ENCODE data around the gene TMEM63A.
"Not testable (repeated sequence)": the region's sequence is repeated elsewhere in the genome, so short reads cannot be mapped to it uniquely, and the experiment has no call there.

Gene TMEM63A

DNA sequence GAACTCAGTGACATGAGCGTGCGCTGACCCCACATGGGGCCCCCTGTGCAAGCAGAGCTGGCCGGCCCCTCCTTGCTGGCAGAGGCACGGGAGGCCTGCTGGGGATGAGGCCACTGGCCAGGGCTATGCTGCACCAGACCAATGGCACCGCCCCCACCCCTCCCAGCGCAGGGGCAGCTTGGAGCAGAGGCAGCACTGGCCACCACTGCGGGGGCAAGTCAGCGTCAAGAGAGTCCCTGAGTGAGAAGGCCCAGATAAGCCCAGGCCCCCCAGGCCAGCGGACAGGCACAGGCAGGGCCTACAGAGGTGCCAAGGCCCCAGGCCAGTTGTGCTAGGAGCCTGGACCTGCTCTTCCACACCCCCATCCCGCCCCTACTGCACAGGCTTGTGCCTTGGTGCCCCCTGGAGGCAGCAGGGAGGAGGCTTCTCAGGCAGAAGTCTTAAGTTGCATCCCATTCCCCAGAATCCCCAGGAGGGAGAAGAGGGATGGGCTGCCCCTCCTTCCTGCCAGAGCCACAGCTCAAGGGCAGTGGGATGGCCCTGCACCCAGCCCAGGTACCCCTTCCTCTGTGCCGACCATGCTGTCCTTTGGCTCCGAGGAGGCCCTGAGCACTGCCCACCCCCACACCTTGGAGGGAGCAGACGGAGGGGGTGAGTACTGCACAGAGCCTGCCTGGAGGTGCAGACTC, 36.5 kb downstream of the TMEM63A start:
- peaks cover 3% of the 10 kb centered on the region for H3K36me3 ChIP-seq (ENCODE audit: control insufficient read depth, insufficient read depth, low read length)
- H3K27ac ChIP-seq (ENCODE audit: insufficient read depth, low read depth, low read length, poor library complexity, severe bottlenecking): no peak overlapping the region
- peaks cover 16% of the 10 kb centered on the region for H3K4me1 ChIP-seq (ENCODE audit: control insufficient read depth, insufficient read depth, low read length)
- H3K9me3 ChIP-seq (ENCODE audit: control insufficient read depth, low read length): no peaks in the 10 kb centered on the region
- H3K27me3 ChIP-seq (ENCODE audit: control insufficient read depth, insufficient read depth, low read length, poor library complexity, severe bottlenecking): no peaks in the 10 kb centered on the region
- H3K4me3 ChIP-seq (ENCODE audit: insufficient read depth, low read depth, low read length): no peak overlapping the region
- WGBS, 2 experiments: 61 to 65% methylated on average over 13 of the region's 13 CpGs

DNA sequence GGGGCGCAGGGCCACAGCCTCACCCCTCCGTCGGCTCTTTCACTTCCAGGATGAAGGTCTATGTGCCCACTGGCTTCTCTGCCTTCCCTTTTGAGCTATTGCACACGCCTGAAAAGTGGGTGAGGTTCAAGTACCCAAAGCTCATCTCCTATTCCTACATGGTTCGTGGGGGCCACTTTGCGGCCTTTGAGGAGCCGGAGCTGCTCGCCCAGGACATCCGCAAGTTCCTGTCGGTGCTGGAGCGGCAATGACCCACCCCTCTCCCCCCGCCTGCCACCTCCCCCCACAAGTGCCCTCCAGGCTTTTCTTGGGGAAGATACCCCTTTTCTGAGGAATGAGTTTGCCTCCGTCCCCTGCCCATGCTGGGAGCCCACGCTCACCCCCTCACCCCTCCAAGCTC, 37.1 kb downstream of the TMEM63A start:
- no peak overlapping the region for H3K4me3 ChIP-seq (ENCODE audit: insufficient read depth, low read depth, low read length)
- 91 to 93% methylated on average over 13 to 14 of the region's 14 CpGs for WGBS, 2 experiments
- peaks cover 3% of the 10 kb centered on the region for H3K36me3 ChIP-seq (ENCODE audit: control insufficient read depth, insufficient read depth, low read length)
- no peaks in the 10 kb centered on the region for H3K9me3 ChIP-seq (ENCODE audit: control insufficient read depth, low read length)
- H3K27ac ChIP-seq (ENCODE audit: insufficient read depth, low read depth, low read length, poor library complexity, severe bottlenecking): no peak overlapping the region
- peaks cover 16% of the 10 kb centered on the region for H3K4me1 ChIP-seq (ENCODE audit: control insufficient read depth, insufficient read depth, low read length)
- no peaks in the 10 kb centered on the region for H3K27me3 ChIP-seq (ENCODE audit: control insufficient read depth, insufficient read depth, low read length, poor library complexity, severe bottlenecking)

GRCh38 chr1:225844236-225845061, 37.7 kb downstream of the TMEM63A start:
- H3K27me3 ChIP-seq (ENCODE audit: control insufficient read depth, insufficient read depth, low read length, poor library complexity, severe bottlenecking): no peaks in the 10 kb centered on the region
- no peak overlapping the region for H3K4me3 ChIP-seq (ENCODE audit: insufficient read depth, low read depth, low read length)
- 90 to 92% methylated on average over 18 of the region's 18 CpGs for WGBS, 2 experiments
- no peaks in the 10 kb centered on the region for H3K9me3 ChIP-seq (ENCODE audit: control insufficient read depth, low read length)
- H3K36me3 ChIP-seq (ENCODE audit: control insufficient read depth, insufficient read depth, low read length): peaks cover 3% of the 10 kb centered on the region
- no peak overlapping the region for H3K27ac ChIP-seq (ENCODE audit: insufficient read depth, low read depth, low read length, poor library complexity, severe bottlenecking)
- peaks cover 16% of the 10 kb centered on the region for H3K4me1 ChIP-seq (ENCODE audit: control insufficient read depth, insufficient read depth, low read length)

- Histone ChIP-seq H3K9me3 (ENCODE audit: control insufficient read depth, low read length) (no peaks in the 10 kb centered on the region), H3K27me3 (ENCODE audit: control insufficient read depth, insufficient read depth, low read length, poor library complexity, severe bottlenecking) (no peaks in the 10 kb centered on the region), H3K4me3 (ENCODE audit: insufficient read depth, low read depth, low read length) (no peak overlapping the region), H3K4me1 (ENCODE audit: control insufficient read depth, insufficient read depth, low read length) (peaks cover 12% of the 10 kb centered on the region), H3K36me3 (ENCODE audit: control insufficient read depth, insufficient read depth, low read length) (peaks cover 3% of the 10 kb centered on the region), H3K27ac (ENCODE audit: insufficient read depth, low read depth, low read length, poor library complexity, severe bottlenecking) (no peak overlapping the region)
- 90 to 92% methylated on average over 6 of the region's 6 CpGs for WGBS, 2 experiments
Measured at GRCh38 chr1:225843426-225843795, 38.8 kb downstream of the TMEM63A start.

- Histone ChIP-seq H3K4me3 (ENCODE audit: insufficient read depth, low read depth, low read length) (no peak overlapping the region), H3K27me3 (ENCODE audit: control insufficient read depth, insufficient read depth, low read length, poor library complexity, severe bottlenecking) (no peaks in the 10 kb centered on the region), H3K27ac (ENCODE audit: insufficient read depth, low read depth, low read length, poor library complexity, severe bottlenecking) (no peak overlapping the region), H3K4me1 (ENCODE audit: control insufficient read depth, insufficient read depth, low read length) (peaks cover 9% of the 10 kb centered on the region), H3K9me3 (ENCODE audit: control insufficient read depth, low read length) (no peaks in the 10 kb centered on the region), H3K36me3 (ENCODE audit: control insufficient read depth, insufficient read depth, low read length) (peaks cover 3% of the 10 kb centered on the region)
- WGBS, 2 experiments: 91 to 92% methylated on average over 6 of the region's 6 CpGs
Measured at GRCh38 chr1:225842788-225843425, 39.3 kb downstream of the TMEM63A start.

GRCh38 chr1:225842074-225842473, 40.1 kb downstream of the TMEM63A start:
- WGBS, 2 experiments: 90 to 91% methylated on average over 12 of the region's 12 CpGs
- H3K36me3 ChIP-seq (ENCODE audit: control insufficient read depth, insufficient read depth, low read length): peaks cover 3% of the 10 kb centered on the region

GRCh38 chr1:225840713-225841112, 41.5 kb downstream of the TMEM63A start:
- H3K4me1 ChIP-seq (ENCODE audit: control insufficient read depth, insufficient read depth, low read length): peaks cover 5% of the 10 kb centered on the region
- no peaks in the 10 kb centered on the region for H3K9me3 ChIP-seq (ENCODE audit: control insufficient read depth, low read length)
- no peak overlapping the region for H3K4me3 ChIP-seq (ENCODE audit: insufficient read depth, low read depth, low read length)
- H3K27ac ChIP-seq (ENCODE audit: insufficient read depth, low read depth, low read length, poor library complexity, severe bottlenecking): no peak overlapping the region
- WGBS, 2 experiments: 97 to 98% methylated on average over 3 to 4 of the region's 4 CpGs
- H3K36me3 ChIP-seq (ENCODE audit: control insufficient read depth, insufficient read depth, low read length): no peaks in the 10 kb centered on the region
- H3K27me3 ChIP-seq (ENCODE audit: control insufficient read depth, insufficient read depth, low read length, poor library complexity, severe bottlenecking): no peaks in the 10 kb centered on the region

More at GRCh38 chr1:225842074-225842473, 40.1 kb downstream of the TMEM63A start:
- H3K4me1 ChIP-seq (ENCODE audit: control insufficient read depth, insufficient read depth, low read length): peaks cover 9% of the 10 kb centered on the region
- H3K27me3 ChIP-seq (ENCODE audit: control insufficient read depth, insufficient read depth, low read length, poor library complexity, severe bottlenecking): no peaks in the 10 kb centered on the region
- H3K4me3 ChIP-seq (ENCODE audit: insufficient read depth, low read depth, low read length): no peak overlapping the region
- H3K9me3 ChIP-seq (ENCODE audit: control insufficient read depth, low read length): no peaks in the 10 kb centered on the region
- no peak overlapping the region for H3K27ac ChIP-seq (ENCODE audit: insufficient read depth, low read depth, low read length, poor library complexity, severe bottlenecking)

- 83 to 95% methylated on average over 1 of the region's 1 CpG for WGBS, 2 experiments
Measured at GRCh38 chr1:225840223-225840610, 42.0 kb downstream of the TMEM63A start.

DNA sequence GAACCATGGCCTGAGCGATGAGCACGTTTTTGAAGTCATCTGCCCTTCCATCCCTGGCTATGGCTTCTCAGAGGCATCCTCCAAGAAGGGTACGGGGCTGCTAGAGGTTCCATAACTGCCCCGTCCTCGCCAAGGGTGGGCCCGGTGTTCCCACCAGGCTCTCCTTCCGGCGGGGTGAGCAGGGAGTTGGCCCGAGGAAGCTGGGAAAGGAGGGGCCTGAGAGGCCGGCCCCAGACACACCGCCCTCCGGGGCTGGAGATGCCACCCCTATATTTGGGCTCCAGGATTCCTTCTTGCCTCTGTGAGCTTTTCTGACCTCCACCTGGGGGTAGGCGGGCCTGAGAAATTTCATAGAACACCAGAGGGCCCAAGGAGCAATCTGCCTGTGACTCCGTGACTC, 43.4 kb downstream of the TMEM63A start:
- Histone ChIP-seq H3K4me1 (ENCODE audit: control insufficient read depth, insufficient read depth, low read length) (no peaks in the 10 kb centered on the region), H3K9me3 (ENCODE audit: control insufficient read depth, low read length) (no peaks in the 10 kb centered on the region), H3K27me3 (ENCODE audit: control insufficient read depth, insufficient read depth, low read length, poor library complexity, severe bottlenecking) (no peaks in the 10 kb centered on the region), H3K27ac (ENCODE audit: insufficient read depth, low read depth, low read length, poor library complexity, severe bottlenecking) (no peak overlapping the region), H3K36me3 (ENCODE audit: control insufficient read depth, insufficient read depth, low read length) (no peaks in the 10 kb centered on the region), H3K4me3 (ENCODE audit: insufficient read depth, low read depth, low read length) (no peak overlapping the region)
- WGBS, 2 experiments: 94% methylated on average over 14 of the region's 14 CpGs

More at GRCh38 chr1:225840223-225840610, 42.0 kb downstream of the TMEM63A start:
- H3K4me1 ChIP-seq (ENCODE audit: control insufficient read depth, insufficient read depth, low read length): no peaks in the 10 kb centered on the region
- no peaks in the 10 kb centered on the region for H3K9me3 ChIP-seq (ENCODE audit: control insufficient read depth, low read length)
- H3K36me3 ChIP-seq (ENCODE audit: control insufficient read depth, insufficient read depth, low read length): no peaks in the 10 kb centered on the region
- H3K27me3 ChIP-seq (ENCODE audit: control insufficient read depth, insufficient read depth, low read length, poor library complexity, severe bottlenecking): no peaks in the 10 kb centered on the region
- no peak overlapping the region for H3K4me3 ChIP-seq (ENCODE audit: insufficient read depth, low read depth, low read length)
- no peak overlapping the region for H3K27ac ChIP-seq (ENCODE audit: insufficient read depth, low read depth, low read length, poor library complexity, severe bottlenecking)

- H3K27me3 ChIP-seq (ENCODE audit: control insufficient read depth, insufficient read depth, low read length, poor library complexity, severe bottlenecking); H3K9me3 ChIP-seq (ENCODE audit: control insufficient read depth, low read length); H3K4me1 ChIP-seq (ENCODE audit: control insufficient read depth, insufficient read depth, low read length); H3K4me3 ChIP-seq (ENCODE audit: insufficient read depth, low read depth, low read length); H3K36me3 ChIP-seq (ENCODE audit: control insufficient read depth, insufficient read depth, low read length); H3K27ac ChIP-seq (ENCODE audit: insufficient read depth, low read depth, low read length, poor library complexity, severe bottlenecking): not testable (repeated sequence)
- WGBS, 2 experiments: 95% methylated on average over 4 of the region's 4 CpGs
Measured at GRCh38 chr1:225836296-225836695, 45.9 kb downstream of the TMEM63A start.

Data from ectodermal cell (in vitro differentiated cells).